Activated CD4-positive, alpha-beta T cell treated with anti-CD3 and anti-CD28 coated beads for 48 hours (primary cell): ENCODE measurements around the gene CCT6B.

Experiments
- DNase-seq: peaks from one replicate; pipeline ENCODE4 v3.0.0-alpha.2; 2020

The CCT6B gene

GRCh38 chr17:34883106-34884000 is 77.9 kb downstream of the CCT6B start:
- no peak for DNase-seq

GRCh38 chr17:34879146-34879545 is 82.1 kb downstream of the CCT6B start:
- no peak for DNase-seq
